DND-41 (cell line): ENCODE data around the gene OR6X1.

Experiments
- ATAC-seq: fragments of 200-7000 bp; cut with Tn5 transposase; 3 replicates; pipeline ENCODE4 v1.9.1; 2021; ENCODE audit warnings: low read depth; ENCODE audit not compliant: insufficient read depth
- DNase-seq: peaks from one replicate; pipeline ENCODE4 v3.0.0-alpha.2; 2020
- H2AFZ ChIP-seq: 2 replicates; pipeline ENCODE4 v1.6.0; 2012; ENCODE audit warnings: low read depth, low read length
- H3K27ac ChIP-seq: 2 replicates; pipeline ENCODE4 v1.5.1; 2012; ENCODE audit warnings: low read length, inconsistent platforms
- H3K27me3 ChIP-seq: fragments of 200-600 bp; sonication (generic); 2 replicates; pipeline ENCODE4 v1.6.0; 2012; ENCODE audit warnings: low read length, mild to moderate bottlenecking, inconsistent platforms; ENCODE audit not compliant: insufficient read depth, poor library complexity
- H3K36me3 ChIP-seq: 2 replicates; pipeline ENCODE4 v1.5.1; 2012; ENCODE audit warnings: low read length, inconsistent platforms; ENCODE audit not compliant: insufficient read depth
- H3K4me1 ChIP-seq: 2 replicates; pipeline ENCODE4 v1.5.1; 2012; ENCODE audit warnings: mild to moderate bottlenecking, low read length; ENCODE audit not compliant: insufficient read depth
- H3K4me2 ChIP-seq: 2 replicates; pipeline ENCODE4 v1.6.0; 2012; ENCODE audit warnings: mild to moderate bottlenecking, moderate library complexity, low read length, inconsistent platforms; ENCODE audit not compliant: insufficient read depth
- H3K4me3 ChIP-seq, 2 experiments: fragments of 200-600 bp in 1 of 2; shearing (Covaris generic) in 1 of 2; 2 replicates each; pipeline ENCODE4 v1.5.1; 2012 to 2016; ENCODE audit warnings: inconsistent platforms in 2 of 2, low read length in 2 of 2, mild to moderate bottlenecking in 2 of 2, low read depth in 1 of 2, moderate library complexity in 1 of 2
- H3K79me2 ChIP-seq: 2 replicates; pipeline ENCODE4 v1.6.0; 2012; ENCODE audit warnings: low read length, inconsistent platforms; ENCODE audit not compliant: insufficient read depth
- H3K9ac ChIP-seq: 2 replicates; pipeline ENCODE4 v1.6.0; 2012; ENCODE audit warnings: low read depth, mild to moderate bottlenecking, inconsistent platforms, low read length, moderate library complexity
- H3K9me3 ChIP-seq: 2 replicates; pipeline ENCODE4 v1.5.1; 2012; ENCODE audit warnings: low read length, moderate library complexity, mild to moderate bottlenecking, inconsistent platforms; ENCODE audit not compliant: insufficient read depth, severe bottlenecking
- H4K20me1 ChIP-seq: 2 replicates; pipeline ENCODE4 v1.6.0; 2012; ENCODE audit warnings: low read length; ENCODE audit not compliant: insufficient read depth
- EZH2 ChIP-seq: IDR thresholded peaks from 3 replicates; pipeline ENCODE4 v1.6.1; 2012; ENCODE audit warnings: borderline replicate concordance, low read depth, mild to moderate bottlenecking, moderate library complexity, low read length, inconsistent platforms; ENCODE audit not compliant: severe bottlenecking
- TF ChIP-seq, protein P1 (sequence below): IDR thresholded peaks from 2 replicates; pipeline ENCODE4 v1.5.1; 2012; ENCODE audit warnings: borderline replicate concordance, low read length, moderate library complexity, mild to moderate bottlenecking; ENCODE audit not compliant: poor library complexity, severe bottlenecking; ENCODE audit errors: extremely low read depth

The OR6X1 gene

DNA sequence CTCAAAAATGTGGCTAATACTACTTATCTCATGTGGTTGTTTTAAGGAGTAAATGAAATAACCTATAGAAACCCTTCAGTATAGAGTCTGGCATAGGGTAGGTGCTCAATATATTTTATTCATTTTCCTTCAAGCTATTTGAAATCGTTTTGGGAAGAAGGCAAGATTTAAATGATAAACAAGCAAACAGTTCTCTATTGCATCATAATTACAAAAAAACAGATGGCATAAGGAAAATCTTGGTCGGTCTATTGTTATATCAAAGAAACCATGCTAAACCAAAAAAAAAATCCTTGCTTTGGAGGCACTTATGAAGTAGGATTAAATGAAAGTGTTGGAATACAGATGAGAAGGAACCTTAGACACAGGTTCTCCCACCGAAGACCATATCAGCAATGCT, 17.5 kb downstream of the OR6X1 start:
- Histone ChIP-seq H3K4me3 (no peak overlapping the region), H3K79me2 (peaks cover 87% of the 10 kb centered on the region), H3K4me2 (no peak overlapping the region), H2AFZ (no peak overlapping the region), H3K27me3 (no peaks in the 10 kb centered on the region), H3K36me3 (peaks cover 56% of the 10 kb centered on the region; the same call in 1 of the 2 replicates), H3K9me3 (peaks cover 3% of the 10 kb centered on the region), H3K9ac (no peak overlapping the region), H4K20me1 (peaks cover 30% of the 10 kb centered on the region), H3K4me1 (peaks cover 18% of the 10 kb centered on the region), H3K27ac (no peak overlapping the region)
- TF ChIP-seq, protein P1, sequence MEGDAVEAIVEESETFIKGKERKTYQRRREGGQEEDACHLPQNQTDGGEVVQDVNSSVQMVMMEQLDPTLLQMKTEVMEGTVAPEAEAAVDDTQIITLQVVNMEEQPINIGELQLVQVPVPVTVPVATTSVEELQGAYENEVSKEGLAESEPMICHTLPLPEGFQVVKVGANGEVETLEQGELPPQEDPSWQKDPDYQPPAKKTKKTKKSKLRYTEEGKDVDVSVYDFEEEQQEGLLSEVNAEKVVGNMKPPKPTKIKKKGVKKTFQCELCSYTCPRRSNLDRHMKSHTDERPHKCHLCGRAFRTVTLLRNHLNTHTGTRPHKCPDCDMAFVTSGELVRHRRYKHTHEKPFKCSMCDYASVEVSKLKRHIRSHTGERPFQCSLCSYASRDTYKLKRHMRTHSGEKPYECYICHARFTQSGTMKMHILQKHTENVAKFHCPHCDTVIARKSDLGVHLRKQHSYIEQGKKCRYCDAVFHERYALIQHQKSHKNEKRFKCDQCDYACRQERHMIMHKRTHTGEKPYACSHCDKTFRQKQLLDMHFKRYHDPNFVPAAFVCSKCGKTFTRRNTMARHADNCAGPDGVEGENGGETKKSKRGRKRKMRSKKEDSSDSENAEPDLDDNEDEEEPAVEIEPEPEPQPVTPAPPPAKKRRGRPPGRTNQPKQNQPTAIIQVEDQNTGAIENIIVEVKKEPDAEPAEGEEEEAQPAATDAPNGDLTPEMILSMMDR: no peak
- ATAC-seq (no peak), DNase-seq (no peak)

DNA sequence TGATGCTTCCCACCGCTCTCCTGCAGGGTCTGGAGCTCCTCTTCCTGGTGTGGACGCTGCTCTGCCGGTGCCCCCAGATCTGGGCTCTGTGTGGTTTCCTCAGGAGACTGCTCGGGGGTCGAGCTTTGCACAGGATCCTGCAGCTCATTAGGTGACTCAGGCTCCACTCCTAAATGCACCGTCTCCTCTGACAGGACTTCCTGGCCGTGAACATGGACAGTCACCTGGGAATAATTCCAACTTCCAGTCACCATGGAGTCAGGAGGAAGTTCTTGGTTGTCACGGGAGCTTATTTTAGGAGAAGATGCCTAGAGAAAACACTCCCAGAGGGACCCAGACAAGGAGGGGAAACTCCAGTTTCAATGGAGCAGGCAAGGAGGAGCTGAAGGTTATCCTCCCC, 24.7 kb downstream of the OR6X1 start:
- Histone ChIP-seq H3K4me3 (no peak overlapping the region), H3K36me3 (peaks cover 81% of the 10 kb centered on the region), H3K9me3 (no peaks in the 10 kb centered on the region), H2AFZ (no peak overlapping the region), H3K4me1 (no peaks in the 10 kb centered on the region), H3K9ac (no peak overlapping the region), H3K79me2 (peaks cover 21% of the 10 kb centered on the region), H3K4me2 (no peak overlapping the region), H3K27ac (no peak overlapping the region), H4K20me1 (peaks cover 30% of the 10 kb centered on the region; the same call in 1 of the 2 replicates), H3K27me3 (no peaks in the 10 kb centered on the region)
- no peak for ATAC-seq
- no peak for TF ChIP-seq EZH2
- TF ChIP-seq, protein P1: no peak
- DNase-seq: no peak

DNA sequence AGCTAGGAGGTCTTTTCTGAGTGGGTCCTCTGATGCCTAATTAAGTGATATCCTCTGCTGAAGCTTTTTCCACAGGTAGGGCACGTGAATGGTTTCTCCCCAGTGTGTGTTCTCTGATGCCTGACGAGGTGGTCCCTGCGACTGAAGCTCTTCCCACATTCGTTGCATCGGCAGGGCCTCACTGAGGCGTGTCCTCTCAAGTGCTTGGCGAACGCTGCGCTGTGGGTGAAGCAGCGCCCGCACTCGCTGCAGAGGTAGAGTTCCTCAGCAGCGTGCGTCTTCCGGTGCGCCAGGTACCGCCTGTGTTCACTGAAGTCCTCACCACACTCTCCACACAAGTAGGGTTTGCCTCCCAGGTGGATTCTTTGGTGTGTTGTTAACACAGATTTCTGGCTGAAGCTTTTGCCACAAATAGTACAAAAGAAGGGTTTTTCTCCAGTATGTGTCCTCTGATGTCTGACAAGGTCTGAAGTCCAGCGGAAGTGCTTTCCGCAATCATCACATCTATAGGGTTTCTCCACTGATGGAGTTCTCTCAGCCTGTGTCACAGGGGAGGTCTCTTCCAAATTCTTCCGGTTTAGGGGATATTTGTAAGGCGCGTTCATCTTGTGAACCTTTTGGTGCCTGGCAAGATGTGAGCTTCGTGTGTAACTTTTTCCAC, 28.2 kb downstream of the OR6X1 start:
- Histone ChIP-seq H4K20me1 (peaks cover 15% of the 10 kb centered on the region; the same call in 1 of the 2 replicates), H2AFZ (no peak overlapping the region), H3K27me3 (no peaks in the 10 kb centered on the region), H3K9ac (no peak overlapping the region), H3K27ac (no peak overlapping the region), H3K4me2 (no peak overlapping the region), H3K79me2 (no peaks in the 10 kb centered on the region), H3K36me3 (peaks cover 77% of the 10 kb centered on the region), H3K9me3 (no peaks in the 10 kb centered on the region), H3K4me1 (no peaks in the 10 kb centered on the region), H3K4me3 (no peak overlapping the region)
- ATAC-seq (no peak), DNase-seq (no peak)
- no peak for TF ChIP-seq EZH2
- TF ChIP-seq, protein P1: no peak
